HepG2 (cell line): ENCODE measurements around the gene CCNA2. TPM values are rescaled to one million over a fixed set of nuclear protein-coding genes. Genes with fewer than 3 reads are reported as not detected.
A peak's percentile ranks its signal among the peaks of the same experiment; 100 is the strongest.

Source experiments
- BRCA1 ChIP-seq: sonication (generic); formaldehyde crosslinking; IDR thresholded peaks from 2 replicates; pipeline ENCODE4 v1.4.0; 2020; ENCODE audit warnings: missing genetic modification reagents
- CENPX ChIP-seq: sonication (generic); formaldehyde crosslinking; IDR thresholded peaks from 2 replicates; pipeline ENCODE4 v1.9.0; 2021; ENCODE audit warnings: mild to moderate bottlenecking, missing genetic modification reagents, moderate library complexity
- EED ChIP-seq: sonication (generic); formaldehyde crosslinking; IDR thresholded peaks from 2 replicates; pipeline ENCODE4 v1.5.0; 2020; ENCODE audit warnings: mild to moderate bottlenecking, missing genetic modification reagents
- FOXO1 ChIP-seq: sonication (generic); formaldehyde crosslinking; IDR thresholded peaks from 2 replicates; pipeline ENCODE4 v1.4.0; 2020; ENCODE audit warnings: missing genetic modification reagents
- HOXA7 ChIP-seq: sonication (generic); formaldehyde crosslinking; IDR thresholded peaks from 2 replicates; pipeline ENCODE4 v1.8.1; 2022; ENCODE audit warnings: mild to moderate bottlenecking, missing genetic modification reagents, moderate library complexity
- ISX ChIP-seq: sonication (generic); formaldehyde crosslinking; conservative IDR thresholded peaks from 2 replicates; pipeline ENCODE4 v1.5.0; 2020; ENCODE audit warnings: missing genetic modification reagents
- KAT7 ChIP-seq: IDR thresholded peaks from 2 replicates; pipeline ENCODE4 v1.6.1; 2018; ENCODE audit warnings: borderline replicate concordance, missing compliant biosample characterization
- MBD4 ChIP-seq: IDR thresholded peaks from 2 replicates; pipeline ENCODE4 v1.6.1; 2012; ENCODE audit warnings: low read length, inconsistent platforms, borderline replicate concordance
- NFIB ChIP-seq: sonication (generic); formaldehyde crosslinking; IDR thresholded peaks from 2 replicates; pipeline ENCODE4 v1.9.0; 2021; ENCODE audit warnings: missing genetic modification reagents, mild to moderate bottlenecking, borderline replicate concordance
- SRSF9 ChIP-seq: fragments of 200-400 bp; formaldehyde crosslinking; IDR thresholded peaks from 2 replicates; pipeline ENCODE4 v1.6.1; 2018; ENCODE audit warnings: borderline replicate concordance, mild to moderate bottlenecking, low read depth, low read length; ENCODE audit not compliant: insufficient read depth, poor library complexity, severe bottlenecking
- STAT5B ChIP-seq: sonication (generic); formaldehyde crosslinking; IDR thresholded peaks from 2 replicates; pipeline ENCODE4 v1.4.0; 2020; ENCODE audit warnings: missing genetic modification reagents
- SYNCRIP ChIP-seq: fragments of 200-400 bp; formaldehyde crosslinking; IDR thresholded peaks from 2 replicates; pipeline ENCODE4 v1.6.1; 2018; ENCODE audit warnings: mild to moderate bottlenecking, low read depth, low read length; ENCODE audit not compliant: insufficient read depth
- TOPORS ChIP-seq: sonication (generic); formaldehyde crosslinking; IDR thresholded peaks from 2 replicates; pipeline ENCODE4 v1.8.0; 2023; ENCODE audit warnings: mild to moderate bottlenecking, missing genetic modification reagents
- ZBTB7B ChIP-seq: sonication (generic); formaldehyde crosslinking; IDR thresholded peaks from 2 replicates; pipeline ENCODE4 v1.4.0; 2020; ENCODE audit warnings: missing genetic modification reagents
- ZBTB8A ChIP-seq: sonication (generic); formaldehyde crosslinking; IDR thresholded peaks from 2 replicates; pipeline ENCODE4 v1.4.0; 2020; ENCODE audit warnings: mild to moderate bottlenecking, low read depth, missing genetic modification reagents, borderline replicate concordance
- ZNF138 ChIP-seq: sonication (generic); formaldehyde crosslinking; IDR thresholded peaks from 2 replicates; pipeline ENCODE4 v1.5.0; 2020; ENCODE audit warnings: mild to moderate bottlenecking, low read depth, missing genetic modification reagents
- ZNF703 ChIP-seq: sonication (generic); formaldehyde crosslinking; IDR thresholded peaks from 2 replicates; pipeline ENCODE4 v1.5.1; 2020; ENCODE audit warnings: missing genetic modification reagents, mild to moderate bottlenecking, moderate library complexity, borderline replicate concordance
- ZNF713 ChIP-seq: sonication (generic); formaldehyde crosslinking; IDR thresholded peaks from 2 replicates; pipeline ENCODE4 v1.4.0; 2020; ENCODE audit warnings: mild to moderate bottlenecking, missing genetic modification reagents
- ZNF891 ChIP-seq: sonication (generic); formaldehyde crosslinking; IDR thresholded peaks from 2 replicates; pipeline ENCODE4 v1.5.0; 2020; ENCODE audit warnings: mild to moderate bottlenecking, missing genetic modification reagents
- polyA plus RNA-seq, 8 experiments: library from polyadenylated mRNA; depleted of rRNA in 3 of 8; stranded (reverse) in 7 of 8; unstranded in 1 of 8; fragments of >200 nt; fragmentation: Illumina TruSeq in 4 of 8; extraction: Trizol in 4 of 8; gene quantifications; 2 replicates each; pipeline versions ENCODE4 v1.2.1 to v1.2.3, GENCODE V29; 2011 to 2016; ENCODE audit warnings: low read depth in 4 of 8, missing spikeins in 1 of 8, mixed read lengths in 1 of 8; ENCODE audit not compliant: insufficient read depth in 1 of 8
- total RNA-seq, 5 experiments: library from RNA; depleted of rRNA; stranded (reverse); fragments of >200 nt; fragmentation: Illumina TruSeq; extraction: Trizol; gene quantifications; 2 replicates each; pipeline ENCODE4 v1.2.3, GENCODE V29; 2016; ENCODE audit warnings: low read depth in 1 of 5
- TF ChIP-seq, protein P1 (sequence below): sonication (generic); formaldehyde crosslinking; IDR thresholded peaks from 2 replicates; pipeline ENCODE4; 2020; ENCODE audit warnings: missing genetic modification reagents, mild to moderate bottlenecking, borderline replicate concordance

Gene CCNA2
- total and polyA plus RNA-seq, 2 of the 13 experiments (the other 11 are each of a cell fraction or from before 2014, with no cell fraction given), result 31.3 to 105 TPM

DNA sequence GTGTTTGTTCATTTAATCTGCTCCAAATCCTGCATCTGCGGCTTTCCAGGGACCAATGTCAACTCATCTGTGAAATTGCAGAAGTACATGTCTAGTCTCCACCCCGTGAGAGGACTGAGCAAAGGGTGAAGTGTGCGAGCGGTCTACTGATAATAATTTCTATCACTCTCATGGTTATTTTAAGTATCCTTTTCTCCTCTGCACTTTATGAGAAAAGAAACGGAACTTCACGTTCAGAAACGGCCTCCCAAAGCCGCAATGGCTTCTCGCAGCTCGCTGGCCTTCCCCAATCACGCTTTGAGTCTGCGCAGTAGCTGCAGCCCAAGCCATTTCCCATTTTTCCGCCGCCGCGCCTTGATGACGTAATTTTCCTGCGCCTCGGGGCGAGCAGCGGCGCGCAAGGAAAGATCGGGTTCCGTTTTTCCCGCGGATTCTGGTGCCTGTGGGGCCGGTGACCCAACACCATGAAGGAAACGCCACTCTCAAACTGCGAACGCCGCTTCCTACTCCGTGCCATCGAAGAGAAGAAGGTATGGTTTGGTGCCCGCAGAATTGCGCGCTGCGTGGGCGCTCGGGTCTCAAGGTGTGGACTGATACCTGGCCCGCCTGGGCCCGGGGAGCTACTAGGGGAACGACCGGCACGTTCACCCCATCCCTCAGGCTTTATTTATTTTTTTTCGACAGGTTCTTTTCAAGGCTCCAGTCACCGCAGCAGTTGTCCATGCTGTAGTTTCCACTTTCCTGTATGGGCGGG, 22.5 kb downstream of the CCNA2 start, which contains the start of gene EXOSC9 (continued):
- TF ChIP-seq, protein P1, sequence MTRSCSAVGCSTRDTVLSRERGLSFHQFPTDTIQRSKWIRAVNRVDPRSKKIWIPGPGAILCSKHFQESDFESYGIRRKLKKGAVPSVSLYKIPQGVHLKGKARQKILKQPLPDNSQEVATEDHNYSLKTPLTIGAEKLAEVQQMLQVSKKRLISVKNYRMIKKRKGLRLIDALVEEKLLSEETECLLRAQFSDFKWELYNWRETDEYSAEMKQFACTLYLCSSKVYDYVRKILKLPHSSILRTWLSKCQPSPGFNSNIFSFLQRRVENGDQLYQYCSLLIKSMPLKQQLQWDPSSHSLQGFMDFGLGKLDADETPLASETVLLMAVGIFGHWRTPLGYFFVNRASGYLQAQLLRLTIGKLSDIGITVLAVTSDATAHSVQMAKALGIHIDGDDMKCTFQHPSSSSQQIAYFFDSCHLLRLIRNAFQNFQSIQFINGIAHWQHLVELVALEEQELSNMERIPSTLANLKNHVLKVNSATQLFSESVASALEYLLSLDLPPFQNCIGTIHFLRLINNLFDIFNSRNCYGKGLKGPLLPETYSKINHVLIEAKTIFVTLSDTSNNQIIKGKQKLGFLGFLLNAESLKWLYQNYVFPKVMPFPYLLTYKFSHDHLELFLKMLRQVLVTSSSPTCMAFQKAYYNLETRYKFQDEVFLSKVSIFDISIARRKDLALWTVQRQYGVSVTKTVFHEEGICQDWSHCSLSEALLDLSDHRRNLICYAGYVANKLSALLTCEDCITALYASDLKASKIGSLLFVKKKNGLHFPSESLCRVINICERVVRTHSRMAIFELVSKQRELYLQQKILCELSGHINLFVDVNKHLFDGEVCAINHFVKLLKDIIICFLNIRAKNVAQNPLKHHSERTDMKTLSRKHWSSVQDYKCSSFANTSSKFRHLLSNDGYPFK (CRISPR knock-in tag), result peak; percentile 86
- TF ChIP-seq ZNF713 (0 out of 2 replicates have a peak, but pooled peaks have one; percentile 67), STAT5B (no peak), FOXO1 (peak; percentile 56), ISX (CRISPR knock-in tag) (0 out of 2 replicates have a peak, but pooled peaks have one; percentile 48), ZBTB8A (CRISPR knock-in tag) (no peak), TOPORS (CRISPR knock-in tag) (peak; percentile 54; the same call in 1 of the 2 replicates), MBD4 (no peak), ZBTB7B (CRISPR knock-in tag) (0 out of 2 replicates have a peak, but pooled peaks have one; percentile 39), HOXA7 (no peak), ZNF891 (CRISPR knock-in tag) (0 out of 2 replicates have a peak, but pooled peaks have one; percentile 31), NFIB (CRISPR knock-in tag) (no peak), BRCA1 (CRISPR knock-in tag) (0 out of 2 replicates have a peak, but pooled peaks have one; percentile 79), ZNF138 (CRISPR knock-in tag) (no peak), SYNCRIP (no peak), SRSF9 (no peak), CENPX (CRISPR knock-in tag) (no peak), EED (peak; percentile 19; the same call in 1 of the 2 replicates), ZNF703 (CRISPR knock-in tag) (no peak), KAT7 (peak; percentile 86)
